Measurements from ENCODE around the gene SMYD3. TPM values are rescaled to one million over a fixed set of nuclear protein-coding genes. Genes with fewer than 3 reads are reported as not detected.

SMYD3 gene
- total and polyA plus RNA-seq, 2 donors (not counting 3 experiments of a cell fraction or from before 2014, with no cell fraction given) = 16.0 to 32.1 TPM

DNA sequence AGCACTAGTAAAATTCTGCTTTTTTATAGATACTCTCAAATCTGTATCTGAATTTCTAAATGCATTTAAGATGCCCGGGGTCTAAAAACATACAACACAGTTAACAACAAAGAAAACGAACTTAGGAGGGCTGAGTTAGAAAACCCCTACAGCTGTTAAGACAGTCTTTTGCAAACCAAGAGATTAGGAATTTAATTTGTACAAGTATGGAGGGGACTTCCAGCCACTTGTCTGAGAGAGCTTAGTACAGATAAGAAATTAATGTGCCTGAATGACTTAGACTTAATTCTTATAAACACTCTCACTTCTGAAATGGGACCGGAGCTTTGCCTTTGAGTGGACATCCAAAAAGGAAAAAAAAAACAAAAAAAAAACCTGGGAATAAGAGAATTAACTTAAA lies 61.6 kb downstream of the SMYD3 start:
- TF ChIP-seq, protein P1, sequence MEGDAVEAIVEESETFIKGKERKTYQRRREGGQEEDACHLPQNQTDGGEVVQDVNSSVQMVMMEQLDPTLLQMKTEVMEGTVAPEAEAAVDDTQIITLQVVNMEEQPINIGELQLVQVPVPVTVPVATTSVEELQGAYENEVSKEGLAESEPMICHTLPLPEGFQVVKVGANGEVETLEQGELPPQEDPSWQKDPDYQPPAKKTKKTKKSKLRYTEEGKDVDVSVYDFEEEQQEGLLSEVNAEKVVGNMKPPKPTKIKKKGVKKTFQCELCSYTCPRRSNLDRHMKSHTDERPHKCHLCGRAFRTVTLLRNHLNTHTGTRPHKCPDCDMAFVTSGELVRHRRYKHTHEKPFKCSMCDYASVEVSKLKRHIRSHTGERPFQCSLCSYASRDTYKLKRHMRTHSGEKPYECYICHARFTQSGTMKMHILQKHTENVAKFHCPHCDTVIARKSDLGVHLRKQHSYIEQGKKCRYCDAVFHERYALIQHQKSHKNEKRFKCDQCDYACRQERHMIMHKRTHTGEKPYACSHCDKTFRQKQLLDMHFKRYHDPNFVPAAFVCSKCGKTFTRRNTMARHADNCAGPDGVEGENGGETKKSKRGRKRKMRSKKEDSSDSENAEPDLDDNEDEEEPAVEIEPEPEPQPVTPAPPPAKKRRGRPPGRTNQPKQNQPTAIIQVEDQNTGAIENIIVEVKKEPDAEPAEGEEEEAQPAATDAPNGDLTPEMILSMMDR (IDR thresholded peaks at IDR 0.05; ENCODE audit: extremely low read depth in 1 of 2, insufficient read depth in 1 of 2, low read depth in 1 of 2, low read length in 2 of 2) = no peak
- TF ChIP-seq FOS (IDR thresholded peaks at IDR 0.05; ENCODE audit: borderline replicate concordance, insufficient read depth, low read length) (no peak), GATA2 (IDR thresholded peaks at IDR 0.05; ENCODE audit: insufficient read depth, insufficient read length, low read depth, low read length) (no peak), POLR2A (IDR thresholded peaks at IDR 0.05; ENCODE audit: low read depth, low read length) (no peak), POLR2AphosphoS5 (IDR thresholded peaks at IDR 0.05; ENCODE audit: insufficient read depth, low read depth, low read length) (no peak), EZH2 (IDR thresholded peaks at IDR 0.05; ENCODE audit: borderline replicate concordance, low read depth, low read length, severe bottlenecking) (no peak), JUN (IDR thresholded peaks at IDR 0.05; ENCODE audit: borderline replicate concordance, insufficient read depth, insufficient read length, low read depth) (no peak), MYC (IDR thresholded peaks at IDR 0.05; ENCODE audit: low read depth, low read length) (no peak)
- TF ChIP-seq, protein P2, sequence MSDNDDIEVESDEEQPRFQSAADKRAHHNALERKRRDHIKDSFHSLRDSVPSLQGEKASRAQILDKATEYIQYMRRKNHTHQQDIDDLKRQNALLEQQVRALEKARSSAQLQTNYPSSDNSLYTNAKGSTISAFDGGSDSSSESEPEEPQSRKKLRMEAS (IDR thresholded peaks at IDR 0.05; ENCODE audit: insufficient read depth, insufficient read length) = no peak

More for the DNA sequence above, 61.6 kb downstream of the SMYD3 start:
- intact Hi-C loops (cut with micrococcal nuclease) (no loop called here), dilution Hi-C loops (cut with MboI; ENCODE audit: extremely low pct_ligation_motif_present, low sequenced_read_pairs) (no loop called here)
- Histone ChIP-seq H3K36me3 (ENCODE audit: control insufficient read depth in 2 of 2, extremely low read depth in 1 of 2, insufficient read depth in 2 of 2, low read length in 2 of 2) (no peaks in the 10 kb centered on the region), H3K9ac (replicated peaks; ENCODE audit: extremely low read depth, insufficient read depth, low read length) (no peak overlapping the region), H3K9me1 (replicated peaks; ENCODE audit: control insufficient read depth, extremely low read depth, insufficient read depth, low read length) (no peaks in the 10 kb centered on the region), H3K4me2 (ENCODE audit: insufficient read depth, low read length) (no peak overlapping the region), H2AFZ (ENCODE audit: low read depth, low read length) (no peak overlapping the region), H4K20me1 (replicated peaks; ENCODE audit: control insufficient read depth, extremely low read depth, insufficient read depth, low read length) (no peaks in the 10 kb centered on the region), H3K27me3 (ENCODE audit: control insufficient read depth in 2 of 2, insufficient read depth in 2 of 2, low read length in 2 of 2) (no peaks in the 10 kb centered on the region), H3K9me3 (replicated peaks; ENCODE audit: control insufficient read depth, insufficient read depth, low read length) (no peaks in the 10 kb centered on the region), H3K4me3 (replicated peaks in 1 of 3; ENCODE audit: insufficient read depth in 1 of 3, low read depth in 1 of 3, low read length in 3 of 3) (no peak overlapping the region), H3K4me1 (ENCODE audit: control insufficient read depth, extremely low read depth, insufficient read depth, low read length) (no peaks in the 10 kb centered on the region), H3K79me2 (ENCODE audit: control insufficient read depth, insufficient read depth, low read length) (no peaks in the 10 kb centered on the region), H3K27ac (ENCODE audit: insufficient read depth, low read depth, low read length) (no peak overlapping the region)
- ChIA-PET CTCF (interaction anchor here (1.1 kb wide), 1 partner anchor 9 kb away, joined by 3 read pairs; no protein-coding TSS in a partner anchor), POLR2A (no interaction called here)
- FAIRE-seq = no peak
- DNase-seq (ENCODE audit: low read depth, low spot score) = no peak
- no TSS peak for BruUV-seq (replicated peaks)
